Effector CD8-positive, alpha-beta T cell (primary cell): ENCODE results near the gene ABHD11.
A peak's percentile ranks its signal among the peaks of the same experiment; 100 is the strongest.
"Not testable (repeated sequence)": the region's sequence is repeated elsewhere in the genome, so short reads cannot be mapped to it uniquely, and the experiment has no call there.

Experiments used
- DNase-seq: peaks from one replicate; lab custom pipeline; 2025; lab: John Stamatoyannopoulos, UW
- total RNA-seq, 4 experiments: gene quantifications; one replicate each; lab custom pipeline; 2026; lab: John Stamatoyannopoulos, UW

The ABHD11 gene
- 8.9 to 12.7 (median 10.0) reads per million in 4 experiments for total RNA-seq

- DNase-seq, result peak; percentile 99
Observed at GRCh38 chr7:73738612-73739386, at the start of gene ABHD11. TSS of gene ABHD11 (minus strand) at chr7:73738802. CDS start at chr7:73738770, 32 bp downstream.

- DNase-seq, result not testable (repeated sequence)
Observed at GRCh38 chr7:73787786-73788048, 49.1 kb upstream of the ABHD11 start.

- no peak for DNase-seq
Observed at GRCh38 chr7:73786588-73786987, 48.0 kb upstream of the ABHD11 start.

GRCh38 chr7:73779517-73779916, 40.9 kb upstream of the ABHD11 start:
- no peak for DNase-seq

GRCh38 chr7:73778801-73779389, 40.3 kb upstream of the ABHD11 start:
- no peak for DNase-seq

- no peak for DNase-seq
Observed at GRCh38 chr7:73774923-73775322, 36.3 kb upstream of the ABHD11 start.

- no peak for DNase-seq
Observed at GRCh38 chr7:73773700-73774517, 35.3 kb upstream of the ABHD11 start.

GRCh38 chr7:73770860-73771670, 32.5 kb upstream of the ABHD11 start:
- DNase-seq, result no peak

- no peak for DNase-seq
Observed at GRCh38 chr7:73770002-73770859, 31.6 kb upstream of the ABHD11 start, which contains the start of gene CLDN3. TSS of gene CLDN3 (minus strand) at chr7:73770270. CDS start at chr7:73770049, 221 bp downstream.

GRCh38 chr7:73769481-73770001, 30.9 kb upstream of the ABHD11 start:
- no peak for DNase-seq

- no peak for DNase-seq
Observed at GRCh38 chr7:73768641-73769480, 30.3 kb upstream of the ABHD11 start.

- DNase-seq, result no peak
Observed at GRCh38 chr7:73766556-73767229, 28.1 kb upstream of the ABHD11 start.

GRCh38 chr7:73762659-73762999, 24.0 kb upstream of the ABHD11 start:
- DNase-seq, result no peak

- DNase-seq, result no peak
Observed at GRCh38 chr7:73761854-73762658, 23.5 kb upstream of the ABHD11 start.

- no peak for DNase-seq
Observed at GRCh38 chr7:73758581-73759138, 20.1 kb upstream of the ABHD11 start.

- no peak for DNase-seq
Observed at GRCh38 chr7:73749931-73750776, 11.6 kb upstream of the ABHD11 start.

- DNase-seq, result no peak
Observed at GRCh38 chr7:73746378-73746777, 7.8 kb upstream of the ABHD11 start.
